ENCODE measurements around the gene CD247. TPM values are rescaled to one million over a fixed set of nuclear protein-coding genes. Genes with fewer than 3 reads are reported as not detected.
A peak's percentile ranks its signal among the peaks of the same experiment; 100 is the strongest.

Gene CD247
- total RNA-seq, 3 donors from 2014 or later (not counting 1 experiment from before 2014, with no cell fraction given), result 1,027 to 1,374 (median 1,309) TPM

DNA sequence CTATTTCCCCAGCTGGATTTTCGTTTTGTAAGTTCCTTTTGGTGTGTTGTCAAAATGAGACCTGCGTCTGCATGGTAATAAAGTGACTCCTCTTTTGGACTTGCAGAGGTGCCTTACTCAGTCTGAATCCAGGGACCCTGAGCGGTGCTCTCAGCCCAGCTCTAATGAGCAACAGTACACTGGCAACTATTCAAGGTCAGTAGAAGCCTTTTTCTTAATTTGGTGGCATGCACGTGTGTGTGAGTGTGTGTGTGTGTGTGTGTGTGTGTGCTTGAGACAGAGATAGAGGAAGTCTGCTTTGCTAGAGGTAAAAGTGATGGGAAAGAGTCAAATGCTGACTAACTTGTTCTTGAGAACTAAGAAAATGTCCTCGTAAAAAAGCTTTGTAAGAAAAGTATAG, 105.4 kb downstream of the CD247 start:
- H3K27me3 ChIP-seq (ENCODE audit: control insufficient read depth, insufficient read depth, low read length), result no peaks in the 10 kb centered on the region
- H3K27ac ChIP-seq (ENCODE audit: low read length), result no peak overlapping the region
- 65% methylated on average over 5 of the region's 5 CpGs for WGBS (ENCODE audit: insufficient coverage)
- no peaks in the 10 kb centered on the region for H3K9me3 ChIP-seq (ENCODE audit: control insufficient read depth, insufficient read depth, low read length)
- ATAC-seq (peak in 1 of 3 donors; percentile 24), DNase-seq (no peak)
- Mint-ChIP-seq H3K4me3 (no peak overlapping the region), H3K36me3 (peaks cover 6% of the 10 kb centered on the region), H3K9me3 (no peaks in the 10 kb centered on the region), H3K27ac (peak overlapping the region; percentile 29 to 73), H3K4me1 (peaks cover 16 to 19% of the 10 kb centered on the region in 2 donors), H3K27me3 (ENCODE audit: low read depth in 2 of 2) (no peaks in the 10 kb centered on the region)
- no peak for TF ChIP-seq CTCF (IDR thresholded peaks at IDR 0.05)
- intact Hi-C loops (cut with micrococcal nuclease), result no loop called here
- H3K36me3 ChIP-seq (ENCODE audit: control insufficient read depth, insufficient read depth, low read length), result peaks cover 21% of the 10 kb centered on the region
- peaks cover 5% of the 10 kb centered on the region for H3K4me1 ChIP-seq (ENCODE audit: control insufficient read depth, insufficient read depth, low read length)
- no peak overlapping the region for H3K4me3 ChIP-seq (ENCODE audit: low read length)

DNA sequence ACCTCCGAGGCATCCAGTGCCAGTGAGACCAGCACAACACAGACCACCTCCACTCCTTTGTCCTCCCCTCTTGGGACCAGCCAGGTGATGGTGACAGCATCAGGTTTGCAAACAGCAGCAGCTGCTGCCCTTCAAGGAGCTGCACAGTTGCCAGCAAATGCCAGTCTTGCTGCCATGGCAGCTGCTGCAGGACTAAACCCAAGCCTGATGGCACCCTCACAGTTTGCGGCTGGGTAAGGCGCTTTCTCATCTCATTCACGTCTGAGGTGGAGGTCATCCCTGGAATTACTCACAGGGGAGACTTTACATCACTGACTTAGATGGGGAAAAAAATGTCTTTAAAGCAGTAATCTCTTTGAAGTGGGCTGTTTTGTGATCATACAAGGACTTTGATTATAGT, 106.3 kb downstream of the CD247 start:
- no peaks in the 10 kb centered on the region for H3K27me3 Mint-ChIP-seq (ENCODE audit: low read depth in 2 of 2)
- Histone ChIP-seq H3K4me1 (ENCODE audit: control insufficient read depth, insufficient read depth, low read length) (peaks cover 5% of the 10 kb centered on the region), H3K36me3 (ENCODE audit: control insufficient read depth, insufficient read depth, low read length) (peaks cover 22% of the 10 kb centered on the region), H3K4me3 (ENCODE audit: low read length) (no peak overlapping the region), H3K27ac (ENCODE audit: low read length) (no peak overlapping the region), H3K9me3 (ENCODE audit: control insufficient read depth, insufficient read depth, low read length) (no peaks in the 10 kb centered on the region), H3K27me3 (ENCODE audit: control insufficient read depth, insufficient read depth, low read length) (no peaks in the 10 kb centered on the region)
- intact Hi-C loops (cut with micrococcal nuclease), result no loop called here
- 85% methylated on average over 4 of the region's 4 CpGs for WGBS (ENCODE audit: insufficient coverage)
- H3K4me3 Mint-ChIP-seq, result no peak overlapping the region
- DNase-seq (no peak), ATAC-seq (no peak)
- H3K27ac Mint-ChIP-seq, result peak overlapping the region; percentile 56 to 73
- peaks cover 6% of the 10 kb centered on the region for H3K36me3 Mint-ChIP-seq
- peaks cover 15 to 16% of the 10 kb centered on the region in 2 donors for H3K4me1 Mint-ChIP-seq
- TF ChIP-seq CTCF (IDR thresholded peaks at IDR 0.05), result no peak
- H3K9me3 Mint-ChIP-seq, result no peaks in the 10 kb centered on the region

DNA sequence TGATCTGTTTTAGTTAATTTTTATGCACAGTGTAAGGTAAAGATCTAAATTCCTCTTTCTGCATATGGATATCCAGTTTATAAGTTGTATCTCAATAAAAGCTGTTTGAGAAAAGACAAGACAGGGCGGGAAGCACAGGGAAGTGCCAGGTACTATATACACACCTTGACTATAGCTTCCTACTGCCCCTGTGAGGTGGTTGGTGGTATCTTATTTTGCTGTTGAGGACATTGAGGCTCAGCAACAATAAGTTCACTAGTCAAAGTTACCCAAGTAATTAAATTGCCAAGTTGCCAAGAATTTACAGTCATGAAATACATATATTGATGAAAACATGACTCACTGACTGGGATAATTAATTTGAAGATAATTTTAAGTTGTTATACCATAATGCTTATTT, 109.1 kb downstream of the CD247 start:
- DNase-seq (peak in 1 of 2 donors; percentile 46), ATAC-seq (no peak)
- Histone ChIP-seq H3K27ac (ENCODE audit: low read length) (no peak overlapping the region), H3K27me3 (ENCODE audit: control insufficient read depth, insufficient read depth, low read length) (no peaks in the 10 kb centered on the region), H3K4me1 (ENCODE audit: control insufficient read depth, insufficient read depth, low read length) (no peaks in the 10 kb centered on the region), H3K4me3 (ENCODE audit: low read length) (no peak overlapping the region), H3K9me3 (ENCODE audit: control insufficient read depth, insufficient read depth, low read length) (no peaks in the 10 kb centered on the region), H3K36me3 (ENCODE audit: control insufficient read depth, insufficient read depth, low read length) (peaks cover 19% of the 10 kb centered on the region)
- Mint-ChIP-seq H3K36me3 (peaks cover 14% of the 10 kb centered on the region), H3K4me1 (peaks cover 7 to 9% of the 10 kb centered on the region in 2 donors), H3K4me3 (no peak overlapping the region), H3K27me3 (ENCODE audit: low read depth in 2 of 2) (no peaks in the 10 kb centered on the region), H3K9me3 (no peaks in the 10 kb centered on the region), H3K27ac (peak overlapping the region in 1 of 2 donors; percentile 26)
- no CpG with 5 or more reads among the region's 1 CpG for WGBS (ENCODE audit: insufficient coverage)
- intact Hi-C loops (cut with micrococcal nuclease), result loop anchor here (10.0 kb wide), 1 partner anchor 344 kb away; no protein-coding TSS in a partner anchor
- TF ChIP-seq CTCF (IDR thresholded peaks at IDR 0.05), result no peak

GRCh38 chr1:167408355-167408754, 110.0 kb downstream of the CD247 start:
- no peak overlapping the region for H3K27ac ChIP-seq (ENCODE audit: low read length)
- Mint-ChIP-seq H3K4me1 (peaks cover 7% of the 10 kb centered on the region in 2 donors), H3K27me3 (ENCODE audit: low read depth in 2 of 2) (no peaks in the 10 kb centered on the region), H3K36me3 (peaks cover 14% of the 10 kb centered on the region), H3K9me3 (no peaks in the 10 kb centered on the region), H3K27ac (peak overlapping the region in 1 of 2 donors; percentile 26), H3K4me3 (no peak overlapping the region)
- 100% methylated on average over 1 of the region's 1 CpG for WGBS (ENCODE audit: insufficient coverage)
- H3K9me3 ChIP-seq (ENCODE audit: control insufficient read depth, insufficient read depth, low read length), result no peaks in the 10 kb centered on the region
- ATAC-seq (no peak), DNase-seq (no peak)
- peaks cover 19% of the 10 kb centered on the region for H3K36me3 ChIP-seq (ENCODE audit: control insufficient read depth, insufficient read depth, low read length)
- intact Hi-C loops (cut with micrococcal nuclease), result loop anchor here (10.0 kb wide), 1 partner anchor 344 kb away; no protein-coding TSS in a partner anchor
- TF ChIP-seq CTCF (IDR thresholded peaks at IDR 0.05), result no peak
- no peaks in the 10 kb centered on the region for H3K27me3 ChIP-seq (ENCODE audit: control insufficient read depth, insufficient read depth, low read length)
- no peaks in the 10 kb centered on the region for H3K4me1 ChIP-seq (ENCODE audit: control insufficient read depth, insufficient read depth, low read length)
- no peak overlapping the region for H3K4me3 ChIP-seq (ENCODE audit: low read length)
